Suprapubic skin (tissue), 4 donors: Measurements from ENCODE around the gene RAB31.
"Not testable (repeated sequence)": the region's sequence is repeated elsewhere in the genome, so short reads cannot be mapped to it uniquely, and the experiment has no call there.

Experiments used
- CTCF ChIP-seq, 2 donors: fragments of 200-600 bp in 1 of 2; fragments of 450-650 bp in 1 of 2; sonication (generic) in 1 of 2; IDR thresholded peaks; one replicate each; pipeline ENCODE4 v1.5.1; 2016 to 2019; ENCODE audit warnings: antibody characterized with exemption in 2 of 2, mild to moderate bottlenecking in 1 of 2, moderate library complexity in 1 of 2
- POLR2A ChIP-seq, 2 donors: fragments of 450-650 bp; IDR thresholded peaks; one replicate each; pipeline ENCODE4 v1.6.1; 2017; ENCODE audit warnings: antibody characterized with exemption in 2 of 2, mild to moderate bottlenecking in 2 of 2, moderate library complexity in 2 of 2
- POLR2AphosphoS5 ChIP-seq, 3 donors: sonication (generic); formaldehyde crosslinking; IDR thresholded peaks; one replicate each; pipeline ENCODE4 v1.6.1; 2017; ENCODE audit warnings: antibody characterized with exemption in 3 of 3

- not testable (repeated sequence) for TF ChIP-seq CTCF, POLR2AphosphoS5, POLR2A (IDR thresholded peaks at IDR 0.05)
These were observed 149.4 kb downstream of the RAB31 start for GRCh38 chr18:9857479-9857998.
